GM12874 (cell line): Measurements from ENCODE around the gene LDLRAD4.

ENCODE experiments used
- TF ChIP-seq, protein P1 (sequence below): IDR thresholded peaks from 2 replicates; pipeline ENCODE4 v1.5.1; 2011; ENCODE audit warnings: low read depth, mild to moderate bottlenecking, control low read depth, low read length, moderate library complexity; ENCODE audit not compliant: insufficient read depth

LDLRAD4 gene

DNA sequence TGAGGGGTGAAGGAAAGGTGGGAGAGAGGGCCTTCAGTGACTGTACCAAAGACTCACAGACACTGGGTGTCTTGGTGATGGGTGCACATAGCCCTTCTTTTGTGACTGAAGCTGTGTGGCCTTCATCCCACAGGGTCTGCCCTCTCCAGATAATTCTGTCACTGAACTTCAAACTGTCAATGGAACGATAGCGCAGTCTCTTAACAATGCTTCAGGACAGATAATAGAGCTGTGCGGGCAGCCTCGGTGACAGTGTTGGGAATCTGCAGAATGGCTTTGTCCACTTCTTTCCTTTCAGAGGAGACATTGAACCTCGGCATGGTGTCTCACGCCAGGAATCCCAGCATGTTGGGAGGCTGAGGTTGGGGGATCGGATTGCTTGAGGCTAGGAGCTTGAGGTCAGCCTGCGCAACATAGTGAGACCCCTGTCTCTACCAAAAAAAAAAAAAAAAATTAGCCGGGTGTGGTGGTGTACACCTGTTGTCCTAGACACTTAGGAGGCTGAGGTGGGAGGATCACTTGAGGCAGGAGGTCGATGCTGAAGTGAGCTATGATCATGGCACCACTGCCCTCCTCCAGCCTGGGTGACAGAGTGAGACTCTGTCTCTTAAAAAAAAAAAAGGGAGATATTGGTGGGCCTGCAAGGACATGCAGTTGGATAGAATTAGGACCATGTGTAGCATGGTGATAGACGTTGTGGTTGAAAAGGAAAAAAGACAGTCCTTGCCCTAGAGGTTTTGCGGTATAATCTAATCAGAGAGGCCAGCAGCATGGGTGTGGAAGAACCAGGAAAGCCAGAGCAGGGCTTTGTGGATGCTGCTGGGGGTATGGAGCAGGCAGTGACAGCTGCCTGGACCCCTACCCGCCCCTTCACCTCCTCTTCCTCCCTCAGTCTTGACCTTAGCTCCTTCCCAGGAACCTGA is 91.4 kb downstream of the LDLRAD4 start:
- TF ChIP-seq, protein P1, sequence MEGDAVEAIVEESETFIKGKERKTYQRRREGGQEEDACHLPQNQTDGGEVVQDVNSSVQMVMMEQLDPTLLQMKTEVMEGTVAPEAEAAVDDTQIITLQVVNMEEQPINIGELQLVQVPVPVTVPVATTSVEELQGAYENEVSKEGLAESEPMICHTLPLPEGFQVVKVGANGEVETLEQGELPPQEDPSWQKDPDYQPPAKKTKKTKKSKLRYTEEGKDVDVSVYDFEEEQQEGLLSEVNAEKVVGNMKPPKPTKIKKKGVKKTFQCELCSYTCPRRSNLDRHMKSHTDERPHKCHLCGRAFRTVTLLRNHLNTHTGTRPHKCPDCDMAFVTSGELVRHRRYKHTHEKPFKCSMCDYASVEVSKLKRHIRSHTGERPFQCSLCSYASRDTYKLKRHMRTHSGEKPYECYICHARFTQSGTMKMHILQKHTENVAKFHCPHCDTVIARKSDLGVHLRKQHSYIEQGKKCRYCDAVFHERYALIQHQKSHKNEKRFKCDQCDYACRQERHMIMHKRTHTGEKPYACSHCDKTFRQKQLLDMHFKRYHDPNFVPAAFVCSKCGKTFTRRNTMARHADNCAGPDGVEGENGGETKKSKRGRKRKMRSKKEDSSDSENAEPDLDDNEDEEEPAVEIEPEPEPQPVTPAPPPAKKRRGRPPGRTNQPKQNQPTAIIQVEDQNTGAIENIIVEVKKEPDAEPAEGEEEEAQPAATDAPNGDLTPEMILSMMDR, result no peak

DNA sequence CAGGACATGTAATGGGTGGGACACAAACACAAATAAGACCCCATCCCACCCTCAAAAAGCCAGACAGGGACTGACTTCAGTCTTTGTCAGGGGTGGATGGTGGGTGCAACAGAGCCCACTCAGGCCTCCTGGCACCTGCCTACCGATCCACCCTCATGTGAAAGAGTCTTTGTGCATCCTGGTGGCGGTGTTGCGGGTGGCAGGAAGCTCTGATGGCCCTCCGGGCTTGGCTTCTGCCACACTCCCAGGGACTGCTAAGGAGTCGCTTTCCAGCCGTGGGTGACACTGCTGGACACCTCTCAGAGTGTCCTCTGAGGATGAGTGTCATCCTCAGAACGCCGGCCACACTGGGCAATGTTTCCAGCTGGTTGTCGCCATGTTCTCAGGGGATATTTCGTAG is 92.6 kb downstream of the LDLRAD4 start:
- TF ChIP-seq, protein P1, result no peak

- TF ChIP-seq, protein P1, result no peak
Measured at GRCh38 chr18:13312515-13312914, 94.0 kb downstream of the LDLRAD4 start.

DNA sequence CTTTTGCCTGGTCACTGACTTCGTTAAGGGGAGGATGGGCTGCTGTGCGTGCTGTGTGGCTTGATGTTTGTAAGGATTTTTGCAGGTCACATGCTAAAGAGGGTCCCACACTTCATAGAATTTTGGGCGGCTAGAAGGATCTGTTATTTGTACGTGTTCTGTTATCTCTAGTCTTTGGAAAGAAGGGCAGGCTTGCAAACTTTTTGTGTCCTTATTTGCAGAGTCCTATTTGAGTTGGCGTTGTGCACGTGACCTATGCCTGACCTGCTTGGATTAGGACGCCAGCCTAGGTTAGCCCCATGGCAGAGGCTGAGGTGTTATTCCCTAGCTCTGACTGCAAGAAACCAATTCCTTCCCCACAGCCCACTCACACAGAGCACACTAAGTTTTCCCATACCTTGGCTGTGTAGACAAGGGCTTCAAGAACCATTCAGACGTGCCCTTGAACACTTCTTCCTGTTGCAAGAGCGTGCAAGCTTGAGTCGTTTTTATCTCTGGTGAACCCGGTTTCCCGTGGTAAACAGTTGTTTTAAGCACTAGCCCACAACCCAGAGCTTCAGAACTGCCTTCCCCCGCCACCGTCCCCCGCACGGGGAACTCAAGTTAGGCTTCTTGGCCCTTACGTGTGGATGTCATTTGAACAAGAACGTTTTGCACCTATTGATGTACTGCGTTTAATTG is 94.6 kb downstream of the LDLRAD4 start:
- TF ChIP-seq, protein P1, result no peak

- TF ChIP-seq, protein P1, result no peak
Measured at GRCh38 chr18:13315000-13315399, 96.4 kb downstream of the LDLRAD4 start.

GRCh38 chr18:13316063-13316462 is 97.5 kb downstream of the LDLRAD4 start:
- TF ChIP-seq, protein P1, result no peak

DNA sequence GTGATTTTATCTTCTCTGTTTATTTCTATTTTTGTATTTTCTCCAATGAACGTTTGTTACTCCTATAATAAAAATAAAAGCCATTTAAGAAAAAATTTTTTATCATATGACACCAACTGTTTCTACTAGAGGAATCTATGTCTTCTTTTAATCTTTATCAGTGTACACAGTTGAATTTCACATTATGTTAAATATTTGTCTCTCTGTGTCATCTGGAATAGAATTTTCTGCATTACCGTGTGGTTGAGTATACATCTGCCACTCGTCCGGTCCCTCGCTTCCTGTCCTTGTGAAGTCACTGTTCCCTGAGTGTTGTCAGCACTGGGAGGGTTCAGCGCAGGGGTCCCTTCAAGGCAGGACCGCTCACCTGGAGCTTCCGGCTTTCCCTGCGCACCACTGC is 99.2 kb downstream of the LDLRAD4 start:
- TF ChIP-seq, protein P1, result no peak
